Posterior cingulate gyrus (tissue), 11 donors: ENCODE data around the gene UGT1A10.
"Not testable (repeated sequence)": the region's sequence is repeated elsewhere in the genome, so short reads cannot be mapped to it uniquely, and the experiment has no call there.

Experiments used
- DNase-seq, 10 donors: peaks; one replicate each; pipeline versions ENCODE4 v3.0.0 to v3.0.0-alpha.2; 2020 to 2021; ENCODE audit warnings: mixed read lengths in 3 of 10
- intact Hi-C: fragments of 100-400 bp; cut with DNase I; formaldehyde crosslinking; loops from one replicate; pipeline ENCODE4 v1.15.1; 2023

The UGT1A10 gene

GRCh38 chr2:233654501-233654900 lies 18.3 kb downstream of the UGT1A10 start:
- no peak for DNase-seq
- intact Hi-C loops, result no loop called here

DNA sequence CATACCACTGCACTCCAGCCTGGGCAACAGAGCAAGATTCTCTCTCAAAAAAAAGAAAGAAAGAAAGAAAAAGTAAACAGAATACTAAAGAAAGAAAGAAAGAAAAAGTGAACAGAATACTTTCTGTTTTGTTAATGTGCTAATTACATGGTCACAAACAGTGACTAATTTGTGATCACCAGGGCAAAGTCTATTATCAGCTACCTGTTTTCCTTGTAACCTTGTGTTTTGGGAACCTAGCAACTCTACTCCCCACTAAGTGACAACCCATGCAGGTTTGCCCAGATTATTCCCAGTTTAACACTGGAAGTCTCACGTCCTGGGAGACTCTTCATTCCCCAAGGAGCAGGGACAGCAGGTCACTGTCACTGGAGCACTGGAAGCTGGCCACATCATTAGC lies 18.8 kb downstream of the UGT1A10 start:
- intact Hi-C loops, result no loop called here
- no peak for DNase-seq

- DNase-seq, intact Hi-C loops: not testable (repeated sequence)
Observed at GRCh38 chr2:233655943-233656342, 19.7 kb downstream of the UGT1A10 start.

DNA sequence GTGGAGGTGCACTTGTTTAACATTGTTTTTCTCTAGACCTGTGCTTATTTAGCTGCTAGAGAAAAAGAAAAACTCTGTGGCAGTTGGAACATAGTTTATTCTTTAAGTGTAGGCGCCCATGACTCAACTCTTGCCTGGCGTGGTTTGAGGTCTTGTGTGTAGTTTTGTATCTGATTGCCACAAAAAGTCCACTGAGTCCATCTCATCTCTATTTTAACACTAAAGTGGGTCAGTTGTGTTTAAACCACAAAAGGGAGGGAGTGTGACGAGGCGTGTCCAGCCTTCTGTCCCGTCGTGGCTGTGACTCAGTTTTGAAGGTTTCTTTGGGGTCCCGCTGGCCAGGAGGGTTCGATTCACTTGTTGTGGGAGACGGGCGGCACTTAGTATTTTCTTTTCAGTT lies 20.2 kb downstream of the UGT1A10 start:
- intact Hi-C loops, result no loop called here
- DNase-seq, result no peak

- intact Hi-C loops, result no loop called here
- no peak for DNase-seq
Observed at GRCh38 chr2:233658610-233659009, 22.4 kb downstream of the UGT1A10 start.

GRCh38 chr2:233663911-233664310 lies 27.7 kb downstream of the UGT1A10 start:
- DNase-seq, result no peak
- intact Hi-C loops, result no loop called here

DNA sequence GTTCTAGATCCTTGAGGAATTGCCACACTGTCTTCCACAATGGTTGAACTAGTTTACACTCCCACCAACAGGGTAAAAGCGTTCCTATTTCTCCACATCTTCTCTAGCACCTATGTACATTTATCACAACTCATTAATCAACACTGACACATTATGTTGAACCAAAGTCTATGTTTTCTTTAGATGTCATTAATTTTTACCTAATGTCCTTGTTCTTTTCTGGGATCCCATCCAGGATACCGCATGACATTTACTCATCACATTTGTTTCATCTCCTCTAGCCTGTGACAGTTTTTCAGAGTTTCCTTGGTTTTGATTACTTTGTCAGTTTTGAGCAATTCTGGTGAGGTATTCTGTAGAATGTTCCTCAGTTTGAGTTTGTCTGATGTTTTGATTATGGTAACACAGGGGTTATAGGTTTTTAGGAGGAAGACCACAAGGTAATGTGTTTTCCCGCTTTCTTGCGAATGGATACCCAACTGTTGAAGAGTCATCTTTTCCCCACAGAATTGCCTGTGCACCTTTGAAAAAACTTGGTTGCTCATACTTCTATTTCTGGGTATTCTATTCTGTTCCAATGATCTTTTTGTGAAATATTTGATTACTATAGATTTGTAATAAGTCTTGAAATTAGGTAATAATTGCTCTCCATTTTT lies 32.5 kb downstream of the UGT1A10 start:
- intact Hi-C loops, result no loop called here
- DNase-seq, result no peak

DNA sequence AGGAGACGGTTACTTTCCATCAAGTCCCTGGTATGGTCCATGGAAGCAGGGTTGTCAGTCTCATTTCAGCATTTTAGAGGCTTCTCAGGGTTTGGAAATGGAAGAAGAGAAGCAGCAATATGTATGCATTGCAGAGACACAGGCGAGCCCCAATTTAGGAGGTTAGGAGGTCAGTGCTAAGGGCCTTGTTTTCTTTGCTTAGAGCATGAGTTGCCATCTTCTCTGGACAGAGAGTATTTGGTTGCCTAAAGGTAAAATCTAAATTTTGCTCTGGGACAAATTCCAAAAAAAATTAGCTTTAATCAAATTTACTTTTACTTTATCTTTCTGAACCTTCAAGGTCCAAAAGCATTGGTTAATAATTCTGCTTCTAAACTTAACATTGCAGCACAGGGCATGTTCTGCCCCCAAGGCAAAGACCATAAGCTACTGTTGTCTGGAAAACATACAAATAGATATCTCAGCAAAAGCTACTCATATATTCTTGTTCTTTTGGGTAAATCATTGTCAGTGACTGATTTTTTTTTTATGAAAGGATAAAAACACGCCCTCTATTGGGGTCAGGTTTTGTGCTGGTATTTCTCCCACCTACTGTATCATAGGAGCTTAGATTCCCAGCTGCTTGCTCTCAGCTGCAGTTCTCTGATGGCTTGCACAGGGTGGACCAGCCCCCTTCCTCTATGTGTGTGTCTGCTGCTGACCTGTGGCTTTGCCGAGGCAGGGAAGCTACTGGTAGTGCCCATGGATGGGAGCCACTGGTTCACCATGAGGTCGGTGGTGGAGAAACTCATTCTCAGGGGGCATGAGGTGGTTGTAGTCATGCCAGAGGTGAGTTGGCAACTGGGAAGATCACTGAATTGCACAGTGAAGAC lies 35.3 kb downstream of the UGT1A10 start, which contains the start of gene UGT1A9:
Gene UGT1A9, plus strand, starts transcription at position 609 of the 872 bp plus-strand sequence. Its CDS starts 37 bp downstream, at position 646.
- no peak for DNase-seq
- intact Hi-C loops, result no loop called here

DNA sequence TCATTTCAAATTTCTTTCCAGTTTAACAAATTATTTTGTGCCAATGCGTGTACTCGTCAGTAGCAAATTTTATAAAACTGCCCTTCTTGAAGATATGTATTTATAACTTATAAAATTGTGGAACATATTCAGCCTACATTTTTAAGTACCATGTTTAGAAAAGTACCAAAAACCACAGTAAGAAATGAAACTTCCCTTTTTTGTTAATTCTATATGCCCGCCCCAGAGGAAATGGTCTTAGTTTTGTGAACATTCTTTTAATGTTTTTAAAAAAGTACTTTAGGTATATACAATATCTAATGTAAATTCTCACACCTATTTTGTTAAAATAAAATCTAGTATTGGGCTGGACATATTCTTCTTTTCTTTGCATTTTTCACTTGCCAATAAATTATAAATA lies 36.6 kb downstream of the UGT1A10 start:
- intact Hi-C loops, result no loop called here
- DNase-seq, result no peak

- DNase-seq, result no peak
- intact Hi-C loops, result no loop called here
Observed at GRCh38 chr2:233673896-233674295, 37.6 kb downstream of the UGT1A10 start.

DNA sequence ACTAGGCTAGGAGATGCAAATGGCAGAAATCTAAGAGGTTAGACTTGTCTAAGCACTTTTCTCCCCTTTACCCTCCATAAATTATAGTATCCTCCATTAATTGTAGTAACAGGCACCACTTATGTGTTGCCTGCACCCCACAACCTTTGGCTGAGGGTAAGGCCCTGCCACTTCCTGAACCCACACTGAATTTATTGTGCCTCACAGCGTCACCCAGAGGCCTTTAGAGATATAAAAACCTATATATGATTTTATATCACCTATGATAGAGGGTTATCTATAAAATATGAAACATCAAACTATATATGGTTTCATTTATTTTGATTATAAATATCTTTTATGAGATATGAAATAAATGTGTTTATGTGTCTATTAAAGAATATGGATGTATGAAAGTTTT lies 38.1 kb downstream of the UGT1A10 start:
- intact Hi-C loops, result no loop called here
- no peak for DNase-seq

GRCh38 chr2:233674995-233675394 lies 38.7 kb downstream of the UGT1A10 start:
- no peak for DNase-seq
- intact Hi-C loops, result no loop called here

DNA sequence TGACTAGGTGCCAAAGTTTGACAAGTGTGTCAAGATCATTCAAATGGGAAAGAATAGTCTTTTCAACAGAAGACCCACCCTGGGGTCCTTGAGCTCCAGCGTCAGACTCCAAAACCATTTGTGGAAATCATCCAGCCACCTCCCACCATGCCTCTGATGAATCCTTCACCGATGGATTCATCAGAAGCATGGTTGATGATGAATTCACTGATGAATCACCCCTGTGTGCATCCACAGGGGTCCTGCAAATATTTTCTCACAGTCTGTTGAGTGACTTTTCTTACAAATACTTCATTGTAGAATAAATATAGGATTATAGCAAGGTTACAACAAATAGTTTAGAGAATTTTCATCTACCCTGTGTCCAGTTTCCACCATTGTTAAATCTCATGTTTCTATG lies 39.8 kb downstream of the UGT1A10 start:
- no peak for DNase-seq
- intact Hi-C loops, result no loop called here

- intact Hi-C loops, result no loop called here
- no peak for DNase-seq
Observed at GRCh38 chr2:233679196-233679595, 42.9 kb downstream of the UGT1A10 start.

DNA sequence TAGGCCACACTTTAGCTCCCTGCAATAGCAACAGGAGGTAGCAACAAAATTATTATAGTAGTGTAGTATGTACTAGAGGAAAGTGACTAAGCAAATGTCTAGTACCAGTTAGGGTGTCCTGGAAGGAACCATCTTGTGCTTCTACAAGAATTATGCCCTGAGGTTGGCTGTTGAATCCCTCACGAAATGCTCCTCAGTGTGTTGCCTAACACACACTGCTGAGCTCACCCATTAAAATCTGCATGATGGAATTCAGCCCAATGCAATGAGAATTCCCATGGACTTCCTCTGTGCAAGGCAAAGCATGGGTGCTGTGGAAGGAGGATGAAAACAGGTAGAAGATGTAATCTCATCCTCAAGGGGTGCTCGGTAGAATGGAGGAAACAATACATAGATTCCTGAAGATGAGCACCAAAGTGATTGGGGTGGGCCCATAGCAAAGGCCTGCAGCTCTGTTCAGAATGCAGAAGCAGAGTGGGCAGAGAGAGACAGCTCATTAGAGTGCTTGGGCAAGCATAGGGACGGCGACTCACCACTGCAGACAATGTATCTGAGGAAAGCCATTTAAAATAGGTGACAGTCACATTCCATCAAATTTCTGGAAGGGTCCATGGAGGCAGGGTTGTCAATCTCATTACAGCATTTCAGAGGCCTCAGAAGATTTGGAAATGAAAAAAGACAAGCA lies 44.3 kb downstream of the UGT1A10 start:
- intact Hi-C loops, result no loop called here
- no peak for DNase-seq

- intact Hi-C loops, result no loop called here
- no peak for DNase-seq
Observed at GRCh38 chr2:233681521-233682099, 45.4 kb downstream of the UGT1A10 start, which contains the start of gene UGT1A7. TSS of gene UGT1A7 (plus strand) at chr2:233681901. CDS start at chr2:233681938, 37 bp downstream.

DNA sequence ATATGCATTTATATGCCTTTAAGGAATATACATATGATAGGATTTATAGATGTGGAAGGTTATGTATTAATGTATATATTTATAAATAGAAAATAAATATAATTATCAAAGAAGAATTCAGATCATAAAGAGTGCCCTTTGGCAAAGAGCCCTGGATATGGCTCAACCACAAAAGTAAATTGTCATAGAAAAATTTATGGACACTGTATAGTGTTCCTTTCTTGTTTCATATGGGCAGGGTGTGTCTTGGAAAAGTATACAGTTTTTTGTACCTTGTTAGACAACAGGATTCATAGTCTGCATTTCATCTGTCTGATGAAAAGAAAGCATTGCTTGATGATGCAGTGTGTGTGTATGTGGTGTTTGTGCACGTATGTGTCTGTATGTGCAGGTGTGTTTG lies 48.4 kb downstream of the UGT1A10 start:
- intact Hi-C loops, result no loop called here

GRCh38 chr2:233686928-233687327 lies 50.7 kb downstream of the UGT1A10 start:
- DNase-seq, result no peak
- intact Hi-C loops, result no loop called here

More for the DNA sequence above, 48.4 kb downstream of the UGT1A10 start:
- DNase-seq, result no peak

DNA sequence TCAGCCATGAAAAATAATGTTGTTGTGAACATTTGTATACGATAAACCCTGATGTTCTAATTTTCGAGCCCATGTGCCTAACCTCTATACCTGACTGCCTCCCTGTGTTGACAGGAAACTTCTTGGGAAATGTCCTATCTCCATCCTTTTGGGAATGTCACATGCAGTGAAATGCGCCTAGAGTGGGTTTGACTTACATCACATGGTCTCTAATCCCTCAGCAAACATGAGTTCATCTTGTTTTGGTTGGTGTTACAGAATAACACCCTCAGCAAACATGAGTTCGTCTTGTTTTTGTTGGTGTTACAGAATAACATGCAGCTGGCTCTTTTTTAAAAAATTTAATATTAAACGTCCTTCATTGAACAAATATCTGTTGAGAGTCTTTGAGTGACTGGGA lies 52.1 kb downstream of the UGT1A10 start:
- DNase-seq, result no peak

DNA sequence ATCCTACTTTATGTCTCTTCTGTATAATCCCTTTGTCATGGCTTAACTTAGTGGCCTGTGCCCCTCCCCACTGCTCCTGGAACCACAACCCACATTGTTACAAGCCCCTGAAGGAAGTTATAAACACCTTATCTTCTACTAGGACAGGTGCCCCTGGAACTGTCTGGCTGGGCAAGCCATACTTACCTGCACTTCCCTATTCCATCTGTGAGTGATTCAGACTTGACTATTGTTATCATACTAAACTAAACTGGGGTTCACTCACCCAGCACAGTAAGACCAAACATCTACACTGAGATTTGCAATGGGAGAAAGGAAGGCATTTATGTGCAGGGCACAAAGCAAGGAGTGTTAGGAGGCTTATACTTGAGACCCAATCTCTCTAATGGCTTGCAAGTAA lies 52.8 kb downstream of the UGT1A10 start:
- no peak for DNase-seq
- intact Hi-C loops, result no loop called here

More for the DNA sequence above, 52.1 kb downstream of the UGT1A10 start:
- intact Hi-C loops, result no loop called here

DNA sequence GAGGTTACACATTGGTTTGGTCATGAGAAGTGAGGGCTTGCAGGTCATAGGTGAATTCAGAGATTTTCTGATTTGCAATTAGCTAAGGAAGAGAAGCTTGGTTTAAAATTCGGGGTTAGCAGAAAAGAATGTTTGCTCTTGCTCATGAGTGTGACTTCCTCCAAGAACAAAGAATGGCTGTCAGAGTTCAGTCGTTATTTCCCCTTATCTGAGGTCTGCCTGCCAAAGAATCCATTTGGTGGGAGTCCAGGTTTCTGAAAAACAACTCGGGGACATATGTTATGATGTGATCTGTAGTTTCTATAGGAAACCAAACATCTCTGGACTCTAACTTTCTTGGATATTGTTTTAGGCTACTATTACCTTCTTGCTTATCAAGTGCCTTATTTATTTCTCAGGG lies 53.3 kb downstream of the UGT1A10 start:
- intact Hi-C loops, result no loop called here
- DNase-seq, result no peak
